ENCODE data around the gene SMO. TPM values are rescaled to one million over a fixed set of nuclear protein-coding genes. Genes with fewer than 3 reads are reported as not detected.

Gene SMO
- total and polyA plus RNA-seq, 12 donors = 1.7 to 8.3 (median 4.9) TPM

GRCh38 chr7:129161524-129162225 is 26.8 kb upstream of the SMO start:
- intact Hi-C loops (cut with DNase I) = loop anchor here in 6 of 10 donors (5.0 kb wide), 2 partner anchors 46 to 51 kb away; no protein-coding TSS in a partner anchor
- DNase-seq (no peak), ATAC-seq (no peak)
- peaks cover 0 to 3% (median 0%) of the 10 kb centered on the region in 9 donors for H3K4me1 ChIP-seq
- H3K36me3 ChIP-seq = no peaks in the 10 kb centered on the region
- H3K27me3 ChIP-seq = no peaks in the 10 kb centered on the region
- WGBS, 2 donors = 87 to 94% methylated on average over 5 of the region's 5 CpGs
- H3K4me3 ChIP-seq = no peak overlapping the region
- no peak overlapping the region for H3K27ac ChIP-seq
- TF ChIP-seq, protein P1, sequence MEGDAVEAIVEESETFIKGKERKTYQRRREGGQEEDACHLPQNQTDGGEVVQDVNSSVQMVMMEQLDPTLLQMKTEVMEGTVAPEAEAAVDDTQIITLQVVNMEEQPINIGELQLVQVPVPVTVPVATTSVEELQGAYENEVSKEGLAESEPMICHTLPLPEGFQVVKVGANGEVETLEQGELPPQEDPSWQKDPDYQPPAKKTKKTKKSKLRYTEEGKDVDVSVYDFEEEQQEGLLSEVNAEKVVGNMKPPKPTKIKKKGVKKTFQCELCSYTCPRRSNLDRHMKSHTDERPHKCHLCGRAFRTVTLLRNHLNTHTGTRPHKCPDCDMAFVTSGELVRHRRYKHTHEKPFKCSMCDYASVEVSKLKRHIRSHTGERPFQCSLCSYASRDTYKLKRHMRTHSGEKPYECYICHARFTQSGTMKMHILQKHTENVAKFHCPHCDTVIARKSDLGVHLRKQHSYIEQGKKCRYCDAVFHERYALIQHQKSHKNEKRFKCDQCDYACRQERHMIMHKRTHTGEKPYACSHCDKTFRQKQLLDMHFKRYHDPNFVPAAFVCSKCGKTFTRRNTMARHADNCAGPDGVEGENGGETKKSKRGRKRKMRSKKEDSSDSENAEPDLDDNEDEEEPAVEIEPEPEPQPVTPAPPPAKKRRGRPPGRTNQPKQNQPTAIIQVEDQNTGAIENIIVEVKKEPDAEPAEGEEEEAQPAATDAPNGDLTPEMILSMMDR (IDR thresholded peaks at IDR 0.05) = no peak
- H3K9me3 ChIP-seq = peaks cover 0 to 3% (median 0%) of the 10 kb centered on the region in 11 donors

DNA sequence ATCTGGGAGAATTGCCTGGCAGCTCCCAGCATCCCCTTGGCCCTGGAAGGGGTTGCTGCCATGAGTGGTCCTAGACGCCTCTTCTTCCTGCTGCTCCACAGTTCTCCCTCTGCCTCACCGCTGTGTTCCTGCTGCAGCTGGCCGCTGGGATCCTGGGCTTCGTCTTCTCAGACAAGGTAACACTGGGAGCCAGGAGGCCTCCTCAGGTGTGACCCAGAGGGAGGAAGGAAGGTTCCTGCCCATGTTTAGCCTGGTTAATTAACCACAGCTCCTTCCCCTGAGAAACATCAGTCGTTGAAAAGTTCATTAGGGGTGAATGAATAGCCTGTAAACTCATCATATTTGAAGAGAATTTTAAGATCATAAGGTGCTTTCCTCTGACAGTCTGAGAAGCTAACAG is 25.7 kb upstream of the SMO start:
- no peak for ATAC-seq
- Histone ChIP-seq H3K4me3 (no peak overlapping the region), H3K4me1 (peaks cover 0 to 3% (median 0%) of the 10 kb centered on the region in 9 donors), H3K36me3 (no peaks in the 10 kb centered on the region), H3K27me3 (no peaks in the 10 kb centered on the region), H3K9me3 (peaks cover 0 to 2% (median 0%) of the 10 kb centered on the region in 11 donors), H3K27ac (no peak overlapping the region)
- intact Hi-C loops (cut with DNase I) = loop anchor here in 6 of 10 donors (5.0 kb wide), 2 partner anchors 45 to 50 kb away; no protein-coding TSS in a partner anchor
- 83 to 87% methylated on average over 5 of the region's 5 CpGs for WGBS, 2 donors
- DNase-seq = no peak
- TF ChIP-seq, protein P1 (IDR thresholded peaks at IDR 0.05) = no peak

- Histone ChIP-seq H3K4me1 (peaks cover 0 to 13% (median 2%) of the 10 kb centered on the region in 9 donors), H3K27ac (no peak overlapping the region), H3K9me3 (no peaks in the 10 kb centered on the region), H3K36me3 (no peaks in the 10 kb centered on the region), H3K27me3 (peaks cover 0 to 3% (median 0%) of the 10 kb centered on the region in 7 donors), H3K4me3 (no peak overlapping the region)
- ATAC-seq (no peak), DNase-seq (no peak)
- TF ChIP-seq, protein P1 (IDR thresholded peaks at IDR 0.05) = peak; percentile 63 to 88 (median 86)
- intact Hi-C loops (cut with DNase I) = loop anchor here in 8 of 10 donors (2.0 to 5.0 kb wide), 4 partner anchors 43 to 48 kb away; no protein-coding TSS in a partner anchor
- 62 to 64% methylated on average over 11 of the region's 11 CpGs for WGBS, 2 donors
These were observed 24.4 kb upstream of the SMO start for GRCh38 chr7:129163875-129164544.

GRCh38 chr7:129166745-129167144 is 21.7 kb upstream of the SMO start:
- peaks cover 0 to 8% (median 0%) of the 10 kb centered on the region in 7 donors for H3K27me3 ChIP-seq
- TF ChIP-seq, protein P1 (IDR thresholded peaks at IDR 0.05) = no peak
- H3K9me3 ChIP-seq = no peaks in the 10 kb centered on the region
- peaks cover 0 to 19% (median 10%) of the 10 kb centered on the region in 9 donors for H3K4me1 ChIP-seq
- no peak overlapping the region for H3K4me3 ChIP-seq
- ATAC-seq = no peak
- no peaks in the 10 kb centered on the region for H3K36me3 ChIP-seq
- no peak overlapping the region for H3K27ac ChIP-seq
- WGBS, 2 donors = 88 to 91% methylated on average over 4 of the region's 4 CpGs
- DNase-seq = no peak
- intact Hi-C loops (cut with DNase I) = loop anchor here in 2 of 10 donors (5.0 kb wide), 2 partner anchors 41 to 46 kb away; no protein-coding TSS in a partner anchor

Data from heart right ventricle (tissue), 16 donors.